NT2/D1 (cell line): ENCODE data around the gene IGFBP4.

Experiments
- DNase-seq: peaks from one replicate; pipeline ENCODE4 v3.0.0-alpha.2; 2011; ENCODE audit warnings: low read depth, low spot score
- H3K27me3 ChIP-seq: 2 replicates; pipeline ENCODE4 v1.6.0; 2011; ENCODE audit warnings: mild to moderate bottlenecking; ENCODE audit not compliant: insufficient read length, insufficient read depth
- H3K36me3 ChIP-seq: 2 replicates; pipeline ENCODE4 v1.6.1; 2011; ENCODE audit warnings: mild to moderate bottlenecking, low read length, mixed read lengths; ENCODE audit not compliant: insufficient read depth, insufficient read length
- H3K4me1 ChIP-seq: 2 replicates; pipeline ENCODE4 v1.5.1; 2011; ENCODE audit not compliant: insufficient read depth, insufficient read length
- H3K4me3 ChIP-seq: 2 replicates; pipeline ENCODE4 v1.5.1; 2011; ENCODE audit warnings: low read depth; ENCODE audit not compliant: insufficient read length
- H3K9ac ChIP-seq: 2 replicates; pipeline ENCODE4 v1.6.0; 2011; ENCODE audit warnings: low read depth; ENCODE audit not compliant: insufficient read length
- H3K9me3 ChIP-seq: 2 replicates; pipeline ENCODE4 v1.5.1; 2011; ENCODE audit warnings: mild to moderate bottlenecking, low read length; ENCODE audit not compliant: insufficient read depth
- SUZ12 ChIP-seq: IDR thresholded peaks from 2 replicates; pipeline ENCODE4 v1.6.1; 2011; ENCODE audit not compliant: insufficient read length, insufficient read depth; ENCODE audit errors: extremely low read depth
- YY1 ChIP-seq: IDR thresholded peaks from 2 replicates; pipeline ENCODE4 v1.6.1; 2011; ENCODE audit not compliant: insufficient read length, insufficient read depth
- ZNF274 ChIP-seq: IDR thresholded peaks from 2 replicates; pipeline ENCODE4 v1.6.1; 2011; ENCODE audit warnings: mild to moderate bottlenecking, low read depth, low read length

IGFBP4 gene

GRCh38 chr17:40483679-40484078 lies 40.4 kb downstream of the IGFBP4 start:
- Histone ChIP-seq H3K9me3 (no peaks in the 10 kb centered on the region), H3K9ac (no peak overlapping the region), H3K4me1 (peaks cover 32% of the 10 kb centered on the region), H3K4me3 (no peak overlapping the region), H3K27me3 (no peaks in the 10 kb centered on the region), H3K36me3 (no peaks in the 10 kb centered on the region)
- no peak for TF ChIP-seq SUZ12
- TF ChIP-seq YY1, result no peak
- TF ChIP-seq ZNF274, result no peak
- no peak for DNase-seq

DNA sequence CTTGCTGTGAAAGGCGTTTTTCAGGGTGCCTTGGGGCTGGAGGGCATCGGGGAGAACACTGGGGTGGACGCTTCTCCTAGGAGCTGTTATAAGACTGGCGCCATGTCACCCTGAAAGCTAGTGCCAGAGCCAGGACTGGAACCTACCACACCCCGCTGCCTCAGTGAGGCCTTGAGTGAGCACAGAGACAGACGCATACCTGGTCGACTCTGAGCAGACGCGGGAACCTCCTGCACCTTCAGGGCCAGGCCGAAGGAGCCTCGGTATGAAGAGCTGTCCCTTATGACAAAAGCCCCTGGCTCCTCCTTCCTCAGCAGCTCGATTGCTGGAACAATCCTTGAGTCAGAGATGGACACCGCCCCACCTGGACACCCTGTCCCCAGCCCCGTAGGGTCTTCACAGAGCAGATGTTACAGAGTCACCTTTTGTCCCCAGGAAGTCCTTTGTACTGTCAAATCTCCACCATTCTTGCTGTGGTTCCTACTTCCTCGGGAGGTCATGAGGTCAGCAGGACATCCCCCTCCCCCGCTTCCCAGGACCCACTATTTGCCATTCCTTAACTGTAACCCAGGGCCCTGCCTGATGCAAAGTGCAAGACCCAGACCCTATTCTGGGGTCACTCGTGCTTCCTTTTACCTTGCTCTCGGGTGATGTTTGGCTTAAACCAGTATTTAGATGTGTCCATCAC lies 41.2 kb downstream of the IGFBP4 start:
- H3K27me3 ChIP-seq, result no peaks in the 10 kb centered on the region
- no peak for DNase-seq
- peaks cover 32% of the 10 kb centered on the region for H3K4me1 ChIP-seq
- no peaks in the 10 kb centered on the region for H3K36me3 ChIP-seq
- no peaks in the 10 kb centered on the region for H3K9me3 ChIP-seq
- no peak overlapping the region for H3K9ac ChIP-seq
- H3K4me3 ChIP-seq, result no peak overlapping the region
- TF ChIP-seq YY1 (no peak), SUZ12 (no peak), ZNF274 (no peak)

GRCh38 chr17:40484973-40485530 lies 41.8 kb downstream of the IGFBP4 start:
- Histone ChIP-seq H3K27me3 (no peaks in the 10 kb centered on the region), H3K4me1 (peaks cover 30% of the 10 kb centered on the region), H3K9ac (no peak overlapping the region), H3K4me3 (no peak overlapping the region), H3K9me3 (no peaks in the 10 kb centered on the region), H3K36me3 (no peaks in the 10 kb centered on the region)
- no peak for DNase-seq
- TF ChIP-seq SUZ12, result no peak
- TF ChIP-seq YY1, result no peak
- TF ChIP-seq ZNF274, result no peak

DNA sequence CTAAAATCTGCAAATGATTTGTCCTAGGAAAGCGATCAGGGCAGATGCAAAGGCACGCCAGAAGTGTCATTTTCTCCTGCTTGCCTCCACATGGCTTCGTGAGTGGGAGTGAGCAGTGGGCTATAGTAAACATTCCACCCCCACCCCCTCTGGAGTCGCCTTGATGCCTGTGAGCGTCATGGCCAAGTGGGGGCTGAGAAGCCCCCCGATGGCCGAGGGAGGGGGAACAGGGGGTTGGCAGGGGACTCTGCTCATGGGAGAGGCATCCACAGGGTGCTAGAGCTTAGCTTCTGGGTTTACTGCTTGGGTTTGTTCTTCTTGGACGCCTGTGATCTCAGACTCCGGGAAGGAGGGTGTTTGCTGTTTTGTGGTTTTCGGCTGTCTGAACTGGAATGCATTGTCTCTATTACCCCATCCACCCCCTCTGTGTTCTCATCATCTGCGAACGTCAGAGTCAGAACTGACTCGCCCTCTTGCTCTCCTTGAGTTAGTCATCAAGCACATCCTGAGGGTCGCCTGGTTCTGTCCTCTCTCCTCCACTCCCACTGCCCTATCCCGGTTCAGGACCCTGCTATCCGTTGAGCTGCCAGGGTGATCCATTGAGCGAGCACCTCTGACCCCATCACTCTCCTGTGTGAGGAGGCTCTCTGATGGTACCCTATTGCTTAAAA lies 42.7 kb downstream of the IGFBP4 start:
- Histone ChIP-seq H3K4me3 (no peak overlapping the region), H3K9ac (no peak overlapping the region), H3K36me3 (no peaks in the 10 kb centered on the region), H3K27me3 (no peaks in the 10 kb centered on the region), H3K4me1 (peaks cover 33% of the 10 kb centered on the region), H3K9me3 (no peaks in the 10 kb centered on the region)
- TF ChIP-seq ZNF274 (no peak), YY1 (no peak), SUZ12 (no peak)
- DNase-seq, result no peak

DNA sequence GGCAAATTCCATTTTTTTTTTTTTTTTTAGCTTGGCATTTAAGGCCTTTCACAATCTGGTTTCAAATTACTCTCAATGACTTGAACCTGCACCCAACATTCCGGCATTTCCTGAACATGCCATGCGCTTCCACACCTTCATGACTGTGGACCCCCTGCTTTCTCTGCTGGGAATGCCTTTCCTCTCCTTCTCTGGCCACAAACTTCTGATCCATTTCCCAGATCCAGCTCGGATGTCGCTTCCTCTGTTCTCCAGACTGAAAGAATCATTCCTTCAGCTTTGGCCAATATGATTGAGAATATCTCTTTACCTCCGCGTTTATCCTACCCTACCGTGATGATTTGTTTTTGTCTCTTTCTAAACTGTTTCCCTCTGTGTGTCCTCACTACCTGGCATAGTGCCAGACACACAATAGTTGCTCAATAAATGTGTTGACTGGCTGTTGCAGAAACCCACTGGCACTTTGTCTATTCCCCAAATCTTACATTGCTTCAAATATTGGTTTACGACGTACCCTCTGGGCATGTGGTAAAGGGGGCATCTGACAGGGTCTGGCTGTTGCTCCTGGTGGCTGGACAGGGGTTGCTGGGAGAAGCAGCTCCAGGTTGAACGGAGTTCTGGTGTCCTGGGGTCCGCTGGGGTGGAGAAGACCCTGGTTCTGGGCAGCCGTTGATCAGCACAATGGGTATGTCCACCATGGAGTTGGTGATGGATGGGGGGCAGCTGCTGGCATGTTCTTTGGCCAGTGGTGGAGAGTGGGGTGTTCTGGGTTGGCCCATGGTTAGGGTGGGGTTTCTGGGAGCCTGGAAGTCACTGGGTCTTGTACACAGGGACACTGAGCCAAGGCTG lies 43.5 kb downstream of the IGFBP4 start:
- Histone ChIP-seq H3K36me3 (no peaks in the 10 kb centered on the region), H3K9ac (no peak overlapping the region), H3K27me3 (no peaks in the 10 kb centered on the region), H3K4me3 (no peak overlapping the region), H3K9me3 (no peaks in the 10 kb centered on the region), H3K4me1 (peaks cover 39% of the 10 kb centered on the region)
- no peak for TF ChIP-seq YY1
- no peak for TF ChIP-seq SUZ12
- TF ChIP-seq ZNF274, result no peak
- DNase-seq, result no peak

DNA sequence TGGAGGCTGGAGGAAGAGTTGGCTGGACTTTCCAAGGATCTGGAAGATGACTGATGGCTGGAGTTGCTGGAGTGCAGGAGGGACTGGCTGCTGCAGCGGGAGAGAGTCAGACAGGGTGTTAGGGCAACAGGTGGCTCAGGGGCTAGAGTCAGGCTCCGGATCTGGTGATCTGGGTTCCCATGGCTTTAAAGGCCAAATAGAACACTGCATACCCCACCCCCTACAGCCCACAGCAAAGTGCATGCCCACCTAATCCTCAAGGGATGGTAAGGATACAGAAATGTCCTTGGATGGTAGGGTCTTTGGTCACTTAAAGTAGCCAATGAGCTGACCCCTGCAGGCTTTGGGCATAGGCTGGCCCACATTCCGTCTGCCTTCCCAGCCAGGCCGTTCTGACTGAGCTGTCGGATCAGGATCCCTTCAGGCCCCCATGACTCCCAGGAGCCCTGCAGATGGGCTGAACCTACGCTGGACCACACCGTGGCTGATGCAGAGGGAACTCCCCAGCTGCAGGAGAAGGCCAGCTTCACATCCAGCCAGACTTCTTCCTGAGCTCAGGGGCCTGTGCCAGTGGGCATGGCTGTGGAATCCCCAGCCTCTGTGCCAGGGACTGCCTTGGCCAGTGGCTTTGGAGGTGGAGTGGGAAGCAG lies 44.2 kb downstream of the IGFBP4 start:
- Histone ChIP-seq H3K4me1 (peaks cover 43% of the 10 kb centered on the region), H3K9ac (no peak overlapping the region)
- TF ChIP-seq YY1 (no peak), SUZ12 (no peak), ZNF274 (no peak)

DNA sequence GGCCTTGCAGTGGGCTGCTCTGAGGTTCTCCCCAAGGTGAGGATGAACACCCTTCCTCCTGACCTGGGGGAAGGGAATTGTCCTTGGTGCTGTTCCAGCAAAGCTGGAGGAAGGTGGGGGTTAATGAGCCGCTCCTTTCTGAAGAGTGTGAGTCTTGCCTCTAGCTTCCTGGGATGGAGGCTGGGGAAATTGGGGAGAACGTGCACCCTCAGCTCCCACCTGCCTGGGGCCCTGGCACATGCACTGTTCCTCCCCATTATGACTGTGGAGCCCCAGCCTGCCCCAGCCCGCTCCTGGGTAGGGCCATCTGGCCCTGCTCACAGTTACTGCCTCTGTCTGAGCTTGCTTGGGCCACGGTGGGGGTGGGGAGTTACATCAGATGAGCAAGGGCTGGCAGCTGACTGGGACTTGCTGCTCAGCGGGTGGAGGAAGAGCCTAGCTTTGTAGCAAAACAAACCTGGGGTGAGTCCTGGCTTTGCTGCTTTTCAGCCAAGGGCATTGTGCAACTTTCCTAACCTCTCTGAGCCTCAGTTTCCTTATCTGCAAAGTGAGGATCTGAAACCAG lies 47.1 kb downstream of the IGFBP4 start:
- Histone ChIP-seq H3K9me3 (no peaks in the 10 kb centered on the region), H3K4me3 (no peak overlapping the region), H3K4me1 (peaks cover 33% of the 10 kb centered on the region), H3K27me3 (no peaks in the 10 kb centered on the region), H3K36me3 (no peaks in the 10 kb centered on the region), H3K9ac (peak overlapping the region; percentile 73)
- TF ChIP-seq YY1 (no peak), ZNF274 (no peak), SUZ12 (no peak)
- DNase-seq, result no peak

More for the DNA sequence above, 44.2 kb downstream of the IGFBP4 start:
- no peaks in the 10 kb centered on the region for H3K9me3 ChIP-seq
- no peaks in the 10 kb centered on the region for H3K36me3 ChIP-seq
- no peaks in the 10 kb centered on the region for H3K27me3 ChIP-seq
- no peak for DNase-seq
- no peak overlapping the region for H3K4me3 ChIP-seq
